Stomach (tissue), 9 donors: ENCODE data around the gene BTBD2. TPM values are rescaled to one million over a fixed set of nuclear protein-coding genes. Genes with fewer than 3 reads are reported as not detected.

ENCODE experiments used
- DNase-seq, 2 donors: peaks; one replicate each; pipeline versions ENCODE4 v3.0.0 to v3.0.0-alpha.2; 2013 to 2019
- H3K27ac ChIP-seq, 5 donors: fragments of 200-600 bp in 4 of 5; sonication (generic) in 4 of 5; one replicate each; pipeline ENCODE4 v1.5.1; 2013 to 2019; ENCODE audit warnings: mild to moderate bottlenecking in 1 of 5, moderate library complexity in 1 of 5
- H3K27me3 ChIP-seq, 3 donors: fragments of 200-600 bp; sonication (generic); one replicate each; pipeline ENCODE4 v1.5.1; 2017 to 2019; ENCODE audit warnings: mixed run types in 1 of 3
- H3K36me3 ChIP-seq, 4 donors: fragments of 200-600 bp; sonication (generic); 1 replicate in 3 of 4; 2 replicates in 1 of 4; pipeline ENCODE4 v1.5.1; 2016 to 2019
- H3K4me1 ChIP-seq, 4 donors: fragments of 200-600 bp; sonication (generic); one replicate each; pipeline ENCODE4 v1.5.1; 2016 to 2019
- H3K4me3 ChIP-seq, 4 donors: fragments of 200-600 bp; sonication (generic) in 3 of 4; one replicate each; pipeline ENCODE4 v1.5.1; 2016 to 2019; ENCODE audit warnings: mild to moderate bottlenecking in 1 of 4
- H3K9me3 ChIP-seq, 4 donors: fragments of 200-600 bp; sonication (generic); one replicate each; pipeline ENCODE4 v1.5.1; 2016 to 2019
- CTCF ChIP-seq, 7 experiments: fragments of 450-650 bp in 4 of 7; fragments of 200-600 bp in 3 of 7; sonication (generic) in 3 of 7; IDR thresholded peaks; one replicate each; pipeline ENCODE4 v1.5.1; 2016 to 2019; ENCODE audit warnings: antibody characterized with exemption in 7 of 7, control low read depth in 2 of 7, mild to moderate bottlenecking in 1 of 7
- EP300 ChIP-seq: sonication (generic); formaldehyde crosslinking; IDR thresholded peaks from one replicate; pipeline ENCODE4 v1.6.1; 2017; ENCODE audit warnings: antibody characterized with exemption
- POLR2A ChIP-seq, 4 donors: fragments of 450-650 bp; IDR thresholded peaks; one replicate each; pipeline ENCODE4 v1.6.1; 2016; ENCODE audit warnings: antibody characterized with exemption in 4 of 4, control low read depth in 2 of 4, mild to moderate bottlenecking in 1 of 4, moderate library complexity in 1 of 4
- POLR2AphosphoS5 ChIP-seq, 3 donors: sonication (generic); formaldehyde crosslinking; IDR thresholded peaks; one replicate each; pipeline ENCODE4 v1.6.1; 2016; ENCODE audit warnings: antibody characterized with exemption in 3 of 3
- WGBS, 5 donors: extraction: QIAGEN DNeasy Blood & Tissue Kit in 3 of 5; methylation state at CpG; one replicate each; pipeline versions ENCODE4 v1.1.5 to v1.1.7; 2013 to 2018; 5-methylcytosine and 5-hydroxymethylcytosine counted together
- intact Hi-C: fragments of 100-400 bp; cut with DNase I; formaldehyde crosslinking; loops from one replicate; pipeline ENCODE4 v1.15.1; 2023; ENCODE audit warnings: low total_unique reads
- polyA plus RNA-seq, 3 donors: library from polyadenylated mRNA; stranded (reverse); fragments of 200-250 nt; gene quantifications; one replicate each; pipeline ENCODE4 v1.2.3, GENCODE V29; 2013
- total RNA-seq, 5 donors: library from RNA; depleted of rRNA; stranded (reverse); fragments of >200 nt; gene quantifications; one replicate each; pipeline versions ENCODE4 v1.1.0 to v1.2.3, GENCODE V29; 2014 to 2016
- donor health status: healthy with polysubstance abuse.
- donor health status: Bipolar disorder and iron deficiency.
- donor health status: healthy.

The BTBD2 gene
- total and polyA plus RNA-seq, 8 donors, result 17.9 to 50.2 (median 37.6) TPM

GRCh38 chr19:1942934-1943555, 72.5 kb downstream of the BTBD2 start:
- peaks cover 0 to 3% (median 0%) of the 10 kb centered on the region in 4 donors for H3K36me3 ChIP-seq
- no peaks in the 10 kb centered on the region for H3K9me3 ChIP-seq
- peak overlapping the region in 4 of 5 donors; percentile 90 to 99 (median 96) for H3K27ac ChIP-seq
- H3K27me3 ChIP-seq, result no peaks in the 10 kb centered on the region
- 34 to 46% (median 36%) methylated on average over 16 to 21 of the region's 21 CpGs for WGBS, 5 donors
- H3K4me3 ChIP-seq, result peak overlapping the region; percentile 73 to 90 (median 82)
- no peak for DNase-seq
- intact Hi-C loops, result no loop called here
- peaks cover 29 to 59% (median 48%) of the 10 kb centered on the region in 4 donors for H3K4me1 ChIP-seq
- TF ChIP-seq POLR2AphosphoS5 (IDR thresholded peaks at IDR 0.05) (no peak), POLR2A (IDR thresholded peaks at IDR 0.05) (no peak), CTCF (IDR thresholded peaks at IDR 0.05) (no peak), EP300 (no peak)

- WGBS, 5 donors, result 1 to 3% (median 1%) methylated on average over 11 to 40 of the region's 40 CpGs
- TF ChIP-seq POLR2AphosphoS5 (IDR thresholded peaks at IDR 0.05) (peak in 2 of 3 donors; percentile 59 to 61), EP300 (no peak), POLR2A (IDR thresholded peaks at IDR 0.05) (peak in 1 of 4 donors; percentile 16), CTCF (IDR thresholded peaks at IDR 0.05) (no peak)
- Histone ChIP-seq H3K36me3 (peaks cover 0 to under 1% (median 0%) of the 10 kb centered on the region in 4 donors), H3K9me3 (no peaks in the 10 kb centered on the region), H3K27ac (peak overlapping the region; percentile 90 to 99 (median 94)), H3K4me3 (peak overlapping the region; percentile 73 to 90 (median 82)), H3K27me3 (no peaks in the 10 kb centered on the region), H3K4me1 (peaks cover 29 to 52% (median 46%) of the 10 kb centered on the region in 4 donors)
- DNase-seq, result peak; percentile 75 to 92
- intact Hi-C loops, result no loop called here
These were observed 73.2 kb downstream of the BTBD2 start for GRCh38 chr19:1942078-1942933.

GRCh38 chr19:1941146-1942077, 74.1 kb downstream of the BTBD2 start, which contains the start of gene CSNK1G2:
CSNK1G2 (plus strand) TSS chr19:1941172; CDS start chr19:1969773, 28,601 bp downstream.
- WGBS, 5 donors, result 0 to 1% (median 0%) methylated on average over 17 to 97 of the region's 97 CpGs
- intact Hi-C loops, result no loop called here
- Histone ChIP-seq H3K27ac (peak within 1 kb of the TSS; percentile 93 to 99 (median 97)), H3K36me3 (no peaks in the 10 kb centered on the region), H3K4me1 (peaks cover 29 to 50% (median 46%) of the 10 kb centered on the region in 4 donors), H3K4me3 (peak within 1 kb of the TSS; percentile 73 to 90 (median 82)), H3K27me3 (no peaks in the 10 kb centered on the region), H3K9me3 (no peaks in the 10 kb centered on the region)
- no peak for DNase-seq
- TF ChIP-seq EP300, result no peak
- TF ChIP-seq CTCF (IDR thresholded peaks at IDR 0.05), result peak in 1 of 7 experiments; percentile 45
- no peak for TF ChIP-seq POLR2A (IDR thresholded peaks at IDR 0.05)
- peak in 1 of 3 donors; percentile 39 for TF ChIP-seq POLR2AphosphoS5 (IDR thresholded peaks at IDR 0.05)
